GM12878 (cell line): ENCODE measurements around the gene KLB. TPM values are rescaled to one million over a fixed set of nuclear protein-coding genes. Genes with fewer than 3 reads are reported as not detected.
A peak's percentile ranks its signal among the peaks of the same experiment; 100 is the strongest.

ENCODE experiments used
- BCLAF1 ChIP-seq: fragments of 450-650 bp; IDR thresholded peaks from 2 replicates; pipeline ENCODE4 v1.6.1; 2017; ENCODE audit warnings: antibody characterized with exemption, mild to moderate bottlenecking, moderate library complexity
- DPF2 ChIP-seq: fragments of 450-650 bp; IDR thresholded peaks from 2 replicates; pipeline ENCODE4 v1.6.1; 2017; ENCODE audit warnings: mild to moderate bottlenecking
- E4F1 ChIP-seq: fragments of 450-650 bp; IDR thresholded peaks from 2 replicates; pipeline ENCODE4 v1.6.1; 2018; ENCODE audit warnings: borderline replicate concordance, mild to moderate bottlenecking; ENCODE audit not compliant: partially characterized antibody
- GABPA ChIP-seq: IDR thresholded peaks from 2 replicates; pipeline ENCODE4 v1.6.1; 2014; ENCODE audit warnings: antibody characterized with exemption, low read depth, mild to moderate bottlenecking, inconsistent platforms
- MTA3 ChIP-seq: IDR thresholded peaks from 2 replicates; pipeline ENCODE4 v1.6.1; 2012; ENCODE audit warnings: low read length, inconsistent platforms, borderline replicate concordance
- MYB ChIP-seq: fragments of 150-350 bp; IDR thresholded peaks from 2 replicates; pipeline ENCODE4 v1.6.1; 2014; ENCODE audit warnings: mild to moderate bottlenecking, low read depth, low read length, borderline replicate concordance
- POLR2AphosphoS2 ChIP-seq: IDR thresholded peaks from 2 replicates; pipeline ENCODE4 v1.6.1; 2011; ENCODE audit warnings: low read depth, mild to moderate bottlenecking, low read length, improper control_type of control experiment, moderate library complexity
- POLR2AphosphoS5 ChIP-seq: IDR thresholded peaks from 2 replicates; pipeline ENCODE4 v1.6.1; 2011; ENCODE audit warnings: mild to moderate bottlenecking, low read length, inconsistent platforms
- RAD21 ChIP-seq: IDR thresholded peaks from 2 replicates; pipeline ENCODE4 v1.6.1; 2011; ENCODE audit warnings: mild to moderate bottlenecking, low read depth, low read length, moderate library complexity; ENCODE audit not compliant: insufficient read depth
- SPI1 ChIP-seq: IDR thresholded peaks from 2 replicates; pipeline ENCODE4 v1.6.1; 2011; ENCODE audit warnings: low read depth, mild to moderate bottlenecking, low read length, moderate library complexity, borderline replicate concordance; ENCODE audit not compliant: insufficient read depth
- STAT3 ChIP-seq: IDR thresholded peaks from 2 replicates; pipeline ENCODE4 v1.6.1; 2011; ENCODE audit warnings: low read depth, low read length, improper control_type of control experiment
- SUPT20H ChIP-seq: IDR thresholded peaks from 2 replicates; pipeline ENCODE4 v1.6.1; 2011; ENCODE audit warnings: low read depth, mild to moderate bottlenecking, low read length, moderate library complexity, borderline replicate concordance; ENCODE audit not compliant: control insufficient read depth
- TARDBP ChIP-seq: IDR thresholded peaks from 2 replicates; pipeline ENCODE4 v1.6.1; 2016; ENCODE audit warnings: borderline replicate concordance
- TCF12 ChIP-seq: IDR thresholded peaks from 2 replicates; pipeline ENCODE4 v1.6.1; 2011; ENCODE audit warnings: low read depth, mild to moderate bottlenecking, low read length
- YY1 ChIP-seq: IDR thresholded peaks from 2 replicates; pipeline ENCODE4 v1.6.1; 2011; ENCODE audit warnings: low read depth, mild to moderate bottlenecking, low read length
- ZBTB4 ChIP-seq: fragments of 450-650 bp; formaldehyde crosslinking; IDR thresholded peaks from 2 replicates; pipeline ENCODE4 v1.4.0; 2022; ENCODE audit warnings: mild to moderate bottlenecking, moderate library complexity
- polyA plus RNA-seq, 11 experiments: library from polyadenylated mRNA; depleted of rRNA in 4 of 11; unstranded in 6 of 11; stranded (reverse) in 5 of 11; fragments of >200 nt; fragmentation: Nextera tagmentation in 4 of 11; fragmentation: Illumina TruSeq in 1 of 11; extraction: Ambion mirVana in 4 of 11; extraction: Trizol in 1 of 11; gene quantifications; 1 replicate in 1 of 11; 2 replicates in 10 of 11; pipeline versions ENCODE4 v1.2.1 to v1.2.3, GENCODE V29; 2011 to 2016; ENCODE audit warnings: inconsistent platforms in 2 of 11, missing spikeins in 2 of 11, low read depth in 1 of 11
- total RNA-seq, 4 experiments: library from RNA; depleted of rRNA in 3 of 4; stranded (reverse); fragments of >200 nt in 3 of 4; fragmentation: Illumina TruSeq in 1 of 4; extraction: Trizol in 1 of 4; gene quantifications; 2 replicates each; pipeline versions ENCODE4 v1.2.1 to v1.2.3, GENCODE V29; 2013 to 2021
- TF ChIP-seq, protein P1 (sequence below): IDR thresholded peaks from 2 replicates; pipeline ENCODE4 v1.6.1; 2011; ENCODE audit warnings: mild to moderate bottlenecking, low read depth, low read length, moderate library complexity; ENCODE audit not compliant: insufficient replicate concordance

KLB gene
- total and polyA plus RNA-seq, 10 of the 15 experiments (the other 5 are each of a cell fraction or from before 2014, with no cell fraction given) = under 0.01 to 0.13 (median 0.04) TPM; not detected in 1

- TF ChIP-seq, protein P1, sequence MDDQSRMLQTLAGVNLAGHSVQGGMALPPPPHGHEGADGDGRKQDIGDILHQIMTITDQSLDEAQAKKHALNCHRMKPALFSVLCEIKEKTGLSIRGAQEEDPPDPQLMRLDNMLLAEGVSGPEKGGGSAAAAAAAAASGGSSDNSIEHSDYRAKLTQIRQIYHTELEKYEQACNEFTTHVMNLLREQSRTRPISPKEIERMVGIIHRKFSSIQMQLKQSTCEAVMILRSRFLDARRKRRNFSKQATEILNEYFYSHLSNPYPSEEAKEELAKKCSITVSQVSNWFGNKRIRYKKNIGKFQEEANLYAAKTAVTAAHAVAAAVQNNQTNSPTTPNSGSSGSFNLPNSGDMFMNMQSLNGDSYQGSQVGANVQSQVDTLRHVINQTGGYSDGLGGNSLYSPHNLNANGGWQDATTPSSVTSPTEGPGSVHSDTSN = no peak
- TF ChIP-seq SPI1 = peak; percentile 12; the same call in 1 of the 2 replicates
- no peak for TF ChIP-seq SUPT20H
- TF ChIP-seq GABPA = no peak
- TF ChIP-seq POLR2AphosphoS2 = peak; percentile 45; the same call in 1 of the 2 replicates
- peak; percentile 55; the same call in 1 of the 2 replicates for TF ChIP-seq TCF12
- peak; percentile 83; the same call in 1 of the 2 replicates for TF ChIP-seq TARDBP
- TF ChIP-seq STAT3 = no peak
- no peak for TF ChIP-seq RAD21
- TF ChIP-seq MTA3 = no peak
- peak; percentile 58 for TF ChIP-seq YY1
- TF ChIP-seq DPF2 = peak; percentile 53; the same call in 1 of the 2 replicates
- no peak for TF ChIP-seq E4F1
- TF ChIP-seq POLR2AphosphoS5 = peak; percentile 63
- TF ChIP-seq MYB = no peak
- no peak for TF ChIP-seq ZBTB4 (CRISPR knock-in tag)
- no peak for TF ChIP-seq BCLAF1
Observed at GRCh38 chr4:39365830-39366771, 40.6 kb upstream of the KLB start, which contains the start of gene RFC1 (continued).
